ENCODE measurements around the gene DHRS3.

GRCh38 chr1:12542616-12543592 is 75.1 kb downstream of the DHRS3 start:
- TF ChIP-seq, protein P1, sequence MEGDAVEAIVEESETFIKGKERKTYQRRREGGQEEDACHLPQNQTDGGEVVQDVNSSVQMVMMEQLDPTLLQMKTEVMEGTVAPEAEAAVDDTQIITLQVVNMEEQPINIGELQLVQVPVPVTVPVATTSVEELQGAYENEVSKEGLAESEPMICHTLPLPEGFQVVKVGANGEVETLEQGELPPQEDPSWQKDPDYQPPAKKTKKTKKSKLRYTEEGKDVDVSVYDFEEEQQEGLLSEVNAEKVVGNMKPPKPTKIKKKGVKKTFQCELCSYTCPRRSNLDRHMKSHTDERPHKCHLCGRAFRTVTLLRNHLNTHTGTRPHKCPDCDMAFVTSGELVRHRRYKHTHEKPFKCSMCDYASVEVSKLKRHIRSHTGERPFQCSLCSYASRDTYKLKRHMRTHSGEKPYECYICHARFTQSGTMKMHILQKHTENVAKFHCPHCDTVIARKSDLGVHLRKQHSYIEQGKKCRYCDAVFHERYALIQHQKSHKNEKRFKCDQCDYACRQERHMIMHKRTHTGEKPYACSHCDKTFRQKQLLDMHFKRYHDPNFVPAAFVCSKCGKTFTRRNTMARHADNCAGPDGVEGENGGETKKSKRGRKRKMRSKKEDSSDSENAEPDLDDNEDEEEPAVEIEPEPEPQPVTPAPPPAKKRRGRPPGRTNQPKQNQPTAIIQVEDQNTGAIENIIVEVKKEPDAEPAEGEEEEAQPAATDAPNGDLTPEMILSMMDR (conservative IDR thresholded peaks at IDR 0.05) = no peak
- TF ChIP-seq EZH2 (IDR thresholded peaks at IDR 0.05; ENCODE audit: low read depth) = no peak

Data from PC-9 (cell line).